Right lobe of liver (tissue), 6 donors: ENCODE data around the gene LARP4B. TPM values are rescaled to one million over a fixed set of nuclear protein-coding genes. Genes with fewer than 3 reads are reported as not detected.

ENCODE experiments used
- ATAC-seq, 4 donors: fragments of 200-7000 bp; cut with Tn5 transposase; one replicate each; pipeline ENCODE4 v1.9.1; 2020; ENCODE audit warnings: mild to moderate bottlenecking in 4 of 4, moderate library complexity in 4 of 4
- DNase-seq, 3 donors: peaks; one replicate each; pipeline ENCODE4 v3.0.0-alpha.2; 2020
- H3K27ac ChIP-seq, 3 donors: fragments of 200-600 bp; one replicate each; pipeline ENCODE4 v1.8.0; 2022
- H3K27me3 ChIP-seq, 2 donors: fragments of 200-600 bp; one replicate each; pipeline ENCODE4 v1.8.0; 2022
- H3K36me3 ChIP-seq, 4 donors: fragments of 200-600 bp; sonication (generic) in 1 of 4; one replicate each; pipeline versions ENCODE4 v1.5.1 to v1.8.0; 2017 to 2022; ENCODE audit warnings: control low read depth in 1 of 4
- H3K4me1 ChIP-seq, 4 donors: fragments of 200-600 bp; sonication (generic) in 1 of 4; one replicate each; pipeline versions ENCODE4 v1.5.1 to v1.8.0; 2017 to 2022; ENCODE audit warnings: control low read depth in 1 of 4
- H3K4me3 ChIP-seq, 3 donors: fragments of 200-600 bp; one replicate each; pipeline ENCODE4 v1.8.0; 2022
- H3K9me3 ChIP-seq, 4 donors: fragments of 200-600 bp; sonication (generic) in 1 of 4; one replicate each; pipeline versions ENCODE4 v1.5.1 to v1.8.0; 2017 to 2022; ENCODE audit warnings: control low read depth in 1 of 4
- CTCF ChIP-seq, 4 donors: fragments of 200-600 bp in 3 of 4; fragments of 450-650 bp in 1 of 4; IDR thresholded peaks; one replicate each; pipeline versions ENCODE4 v1.5.1 to v1.8.0; 2016 to 2022; ENCODE audit warnings: antibody characterized with exemption in 4 of 4, mild to moderate bottlenecking in 2 of 4
- POLR2A ChIP-seq: fragments of 450-650 bp; IDR thresholded peaks from one replicate; pipeline ENCODE4 v1.6.1; 2017; ENCODE audit warnings: antibody characterized with exemption, mild to moderate bottlenecking
- WGBS: methylation state at CpG from one replicate; pipeline ENCODE4 v1.1.6; 2018; ENCODE audit warnings: low coverage, low lambda C conversion rate; ENCODE audit not compliant: insufficient coverage; ENCODE audit errors: missing lambda C conversion rate; 5-methylcytosine and 5-hydroxymethylcytosine counted together
- intact Hi-C, 2 donors: fragments of 100-400 bp; cut with DNase I; formaldehyde crosslinking; loops; one replicate each; pipeline versions ENCODE4 v1.11.2 to v1.14.1; 2022
- total RNA-seq, 6 experiments: library from RNA; depleted of rRNA in 2 of 6; stranded (reverse); fragments of >200 nt in 2 of 6; fragmentation: NEBNext Ultra II Directional in 3 of 6; extraction: Animal tissue kit (Norgen Biotek cat#: 25700) in 3 of 6; gene quantifications; one replicate each; pipeline versions ENCODE4 v1.1.0 to v1.2.4, GENCODE V29; 2016 to 2023
- donor health status: DM: no; HTN: yes; CAD: no.
- donor health status: DM: no; HTN: no; CAD: no.
- donor health status: DM: no; HTN: no; CAD: no.
- donor health status: DM: no; HTN: yes; CAD: no.
- donor health status: DM: no; HTN: yes; CAD: no.

The LARP4B gene
- total RNA-seq, 6 experiments from 2014 or later: 22.4 to 35.9 (median 31.7) TPM

GRCh38 chr10:850093-850492 is 81.4 kb downstream of the LARP4B start:
- TF ChIP-seq CTCF (IDR thresholded peaks at IDR 0.05): no peak
- no peak for TF ChIP-seq POLR2A
- H3K4me1 ChIP-seq: peaks cover 0 to 11% (median 1%) of the 10 kb centered on the region in 4 donors
- no peaks in the 10 kb centered on the region for H3K9me3 ChIP-seq
- no peak for DNase-seq
- H3K36me3 ChIP-seq: peaks cover 0 to 3% (median 0%) of the 10 kb centered on the region in 4 donors
- WGBS: 100% methylated on average over 2 of the region's 2 CpGs
- intact Hi-C loops: no loop called here
- H3K27me3 ChIP-seq: no peaks in the 10 kb centered on the region
- no peak for ATAC-seq
- no peak overlapping the region for H3K4me3 ChIP-seq
- no peak overlapping the region for H3K27ac ChIP-seq

- WGBS: 65% methylated on average over 6 of the region's 7 CpGs
Observed at GRCh38 chr10:847868-848267, 83.6 kb downstream of the LARP4B start.

GRCh38 chr10:846126-846685 is 85.3 kb downstream of the LARP4B start:
- ATAC-seq: peak in 1 of 4 donors; percentile 28
- no peak for TF ChIP-seq POLR2A
- TF ChIP-seq CTCF (IDR thresholded peaks at IDR 0.05): no peak
- no peak overlapping the region for H3K4me3 ChIP-seq
- intact Hi-C loops: no loop called here
- H3K4me1 ChIP-seq: peaks cover 0 to 3% (median 0%) of the 10 kb centered on the region in 4 donors
- H3K36me3 ChIP-seq: peaks cover 0 to 27% (median 8%) of the 10 kb centered on the region in 4 donors
- H3K27me3 ChIP-seq: no peaks in the 10 kb centered on the region
- WGBS: 81% methylated on average over 7 of the region's 7 CpGs
- DNase-seq: no peak
- no peaks in the 10 kb centered on the region for H3K9me3 ChIP-seq
- no peak overlapping the region for H3K27ac ChIP-seq

More at GRCh38 chr10:847868-848267, 83.6 kb downstream of the LARP4B start:
- peak in 2 of 4 donors; percentile 8 to 18 for TF ChIP-seq CTCF (IDR thresholded peaks at IDR 0.05)
- TF ChIP-seq POLR2A: no peak
- Histone ChIP-seq H3K27me3 (no peaks in the 10 kb centered on the region), H3K4me1 (peaks cover 0 to 4% (median 1%) of the 10 kb centered on the region in 4 donors), H3K36me3 (peaks cover 0 to 12% (median 1%) of the 10 kb centered on the region in 4 donors), H3K27ac (no peak overlapping the region), H3K9me3 (no peaks in the 10 kb centered on the region), H3K4me3 (no peak overlapping the region)
- intact Hi-C loops: no loop called here
- DNase-seq (no peak), ATAC-seq (peak in 3 of 4 donors; percentile 39 to 64 (median 45))

GRCh38 chr10:845526-845925 is 86.0 kb downstream of the LARP4B start:
- WGBS: 87% methylated on average over 3 of the region's 3 CpGs
- DNase-seq (no peak), ATAC-seq (no peak)
- Histone ChIP-seq H3K4me1 (peaks cover 0 to 1% (median 0%) of the 10 kb centered on the region in 4 donors), H3K4me3 (no peak overlapping the region), H3K27ac (no peak overlapping the region), H3K36me3 (peaks cover 0 to 33% (median 9%) of the 10 kb centered on the region in 4 donors), H3K9me3 (no peaks in the 10 kb centered on the region), H3K27me3 (no peaks in the 10 kb centered on the region)
- intact Hi-C loops: no loop called here
- TF ChIP-seq POLR2A: no peak
- TF ChIP-seq CTCF (IDR thresholded peaks at IDR 0.05): no peak
